Measurements from ENCODE around the gene GTF2E1. TPM values are rescaled to one million over a fixed set of nuclear protein-coding genes. Genes with fewer than 3 reads are reported as not detected.

The GTF2E1 gene
- total RNA-seq, 1 donor from 2014 or later, result 16.8 TPM

- TF ChIP-seq CTCF (IDR thresholded peaks at IDR 0.05), result no peak
- Histone ChIP-seq H3K4me3 (no peak overlapping the region), H3K27me3 (no peaks in the 10 kb centered on the region), H3K27ac (no peak overlapping the region), H3K36me3 (no peaks in the 10 kb centered on the region), H3K4me1 (no peaks in the 10 kb centered on the region), H3K9me3 (no peaks in the 10 kb centered on the region)
- ATAC-seq, result no peak
- intact Hi-C loops (cut with DNase I), result no loop called here
- no peak for DNase-seq
Observed at GRCh38 chr3:120795959-120796358, 53.4 kb downstream of the GTF2E1 start.

DNA sequence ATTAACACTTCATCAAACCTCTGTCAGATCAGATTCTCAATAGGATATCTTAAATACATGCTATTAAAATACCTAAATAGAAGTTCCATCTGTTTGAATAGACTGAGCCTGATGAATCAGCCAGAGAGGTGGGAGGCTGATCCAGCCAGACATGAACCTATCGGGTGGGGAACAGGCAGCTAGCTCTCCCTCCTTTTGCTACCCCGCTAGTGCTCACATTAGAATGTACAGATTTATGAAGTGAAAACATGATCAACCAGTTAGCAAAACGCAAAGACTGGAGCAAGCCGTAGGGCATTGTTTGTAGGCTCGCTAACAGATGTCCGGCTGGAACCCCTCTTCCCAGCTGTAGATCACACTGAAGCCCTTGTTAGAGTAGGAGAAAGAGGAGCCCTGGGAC is 54.4 kb downstream of the GTF2E1 start:
- Histone ChIP-seq H3K27me3 (no peaks in the 10 kb centered on the region), H3K4me3 (no peak overlapping the region), H3K4me1 (no peaks in the 10 kb centered on the region), H3K27ac (no peak overlapping the region), H3K36me3 (no peaks in the 10 kb centered on the region), H3K9me3 (no peaks in the 10 kb centered on the region)
- intact Hi-C loops (cut with DNase I), result no loop called here
- ATAC-seq (no peak), DNase-seq (no peak)
- no peak for TF ChIP-seq CTCF (IDR thresholded peaks at IDR 0.05)

GRCh38 chr3:120797857-120798256 is 55.3 kb downstream of the GTF2E1 start:
- Histone ChIP-seq H3K27me3 (no peaks in the 10 kb centered on the region), H3K4me1 (no peaks in the 10 kb centered on the region), H3K27ac (no peak overlapping the region), H3K4me3 (no peak overlapping the region), H3K36me3 (no peaks in the 10 kb centered on the region), H3K9me3 (no peaks in the 10 kb centered on the region)
- no peak for TF ChIP-seq CTCF (IDR thresholded peaks at IDR 0.05)
- DNase-seq (no peak), ATAC-seq (no peak)
- intact Hi-C loops (cut with DNase I), result no loop called here

DNA sequence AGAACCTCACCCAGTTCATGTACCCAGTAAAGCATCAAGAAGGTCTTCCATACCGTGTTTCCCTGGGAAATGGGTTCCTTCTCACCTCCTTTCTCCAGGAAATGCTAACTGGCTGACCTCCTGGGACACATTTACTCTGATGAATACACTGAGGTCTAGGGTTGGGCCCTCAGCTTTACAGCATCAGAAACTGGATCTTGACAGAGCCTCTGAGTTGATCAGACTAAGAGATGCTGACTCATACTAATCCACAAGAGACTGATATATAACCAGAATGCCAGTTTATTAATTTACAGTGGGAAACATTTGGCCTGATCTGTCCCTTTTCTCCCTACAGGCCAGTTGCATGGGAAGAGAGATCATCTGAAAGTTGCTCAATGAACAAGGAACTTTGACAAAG is 55.8 kb downstream of the GTF2E1 start:
- Histone ChIP-seq H3K27ac (no peak overlapping the region), H3K4me1 (no peaks in the 10 kb centered on the region), H3K27me3 (no peaks in the 10 kb centered on the region), H3K9me3 (no peaks in the 10 kb centered on the region), H3K36me3 (no peaks in the 10 kb centered on the region), H3K4me3 (no peak overlapping the region)
- ATAC-seq (no peak), DNase-seq (no peak)
- no peak for TF ChIP-seq CTCF (IDR thresholded peaks at IDR 0.05)
- intact Hi-C loops (cut with DNase I), result no loop called here

DNA sequence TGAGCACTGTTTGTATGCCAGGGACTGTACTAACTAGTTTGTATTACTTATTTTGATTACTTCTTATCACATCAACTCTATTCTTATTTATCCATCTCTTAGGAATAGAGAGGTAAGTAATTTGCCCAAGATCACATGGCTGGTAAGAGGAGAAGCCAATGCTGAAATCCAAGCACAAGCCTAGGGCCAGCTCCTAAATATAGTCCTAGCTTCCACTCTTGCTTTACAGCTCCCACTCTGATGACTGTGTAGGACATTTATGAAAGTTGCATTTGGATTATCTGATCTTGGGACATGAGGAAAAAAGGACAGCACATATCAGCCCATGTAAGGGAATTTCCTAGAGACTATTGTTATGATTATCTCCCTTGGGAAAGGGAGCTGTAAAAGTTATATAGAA is 58.1 kb downstream of the GTF2E1 start:
- Histone ChIP-seq H3K4me1 (no peaks in the 10 kb centered on the region), H3K27ac (no peak overlapping the region), H3K27me3 (no peaks in the 10 kb centered on the region), H3K36me3 (no peaks in the 10 kb centered on the region), H3K4me3 (no peak overlapping the region), H3K9me3 (no peaks in the 10 kb centered on the region)
- ATAC-seq, result no peak
- DNase-seq, result no peak
- no peak for TF ChIP-seq CTCF (IDR thresholded peaks at IDR 0.05)
- intact Hi-C loops (cut with DNase I), result no loop called here

DNA sequence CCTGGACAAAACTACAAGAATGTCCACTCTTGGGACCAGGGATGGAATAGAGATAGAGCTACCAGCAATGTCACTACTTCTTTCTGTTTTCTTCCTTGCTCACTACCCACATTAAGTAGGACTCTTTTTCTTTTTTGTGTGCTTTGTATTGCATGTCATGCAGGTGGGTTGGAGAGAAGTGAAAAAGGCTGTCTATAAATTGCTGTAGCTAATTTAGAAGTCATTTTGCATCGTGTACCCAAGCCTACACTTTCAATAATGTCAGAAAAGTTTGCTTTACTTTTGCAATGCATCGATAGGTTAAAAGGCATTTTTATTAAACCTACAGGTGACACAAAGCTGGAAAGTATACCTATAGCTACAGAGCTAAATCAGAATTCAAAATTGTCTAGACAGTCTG is 58.9 kb downstream of the GTF2E1 start:
- intact Hi-C loops (cut with DNase I), result no loop called here
- Histone ChIP-seq H3K27me3 (no peaks in the 10 kb centered on the region), H3K36me3 (no peaks in the 10 kb centered on the region), H3K9me3 (no peaks in the 10 kb centered on the region), H3K4me3 (no peak overlapping the region), H3K27ac (no peak overlapping the region), H3K4me1 (no peaks in the 10 kb centered on the region)
- DNase-seq (no peak), ATAC-seq (no peak)
- TF ChIP-seq CTCF (IDR thresholded peaks at IDR 0.05), result no peak
